Measurements from ENCODE around the gene RHBDL2.
A peak's percentile ranks its signal among the peaks of the same experiment; 100 is the strongest.
"Not testable (repeated sequence)": the region's sequence is repeated elsewhere in the genome, so short reads cannot be mapped to it uniquely, and the experiment has no call there.

RHBDL2 gene

DNA sequence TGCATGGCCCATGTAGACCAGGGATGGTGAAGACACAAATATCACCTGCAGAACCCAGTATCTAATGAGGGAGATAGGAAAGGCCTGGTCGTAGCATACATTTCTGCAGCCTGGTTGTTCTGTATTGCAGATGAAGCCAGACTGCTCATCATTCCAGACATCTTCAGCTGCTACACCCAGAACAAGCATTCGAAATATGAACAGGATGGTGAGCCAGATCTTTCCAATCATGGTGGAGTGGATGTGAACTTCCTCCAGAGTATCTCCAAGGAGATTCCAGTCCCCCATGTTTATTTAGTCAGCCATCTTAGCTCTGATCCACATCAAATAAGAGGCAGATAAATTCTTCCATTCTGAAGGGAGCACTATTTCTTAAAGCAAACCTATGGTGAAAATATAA lies 65.8 kb downstream of the RHBDL2 start:
- DNase-seq (ENCODE audit: low read depth, low spot score): no peak

DNA sequence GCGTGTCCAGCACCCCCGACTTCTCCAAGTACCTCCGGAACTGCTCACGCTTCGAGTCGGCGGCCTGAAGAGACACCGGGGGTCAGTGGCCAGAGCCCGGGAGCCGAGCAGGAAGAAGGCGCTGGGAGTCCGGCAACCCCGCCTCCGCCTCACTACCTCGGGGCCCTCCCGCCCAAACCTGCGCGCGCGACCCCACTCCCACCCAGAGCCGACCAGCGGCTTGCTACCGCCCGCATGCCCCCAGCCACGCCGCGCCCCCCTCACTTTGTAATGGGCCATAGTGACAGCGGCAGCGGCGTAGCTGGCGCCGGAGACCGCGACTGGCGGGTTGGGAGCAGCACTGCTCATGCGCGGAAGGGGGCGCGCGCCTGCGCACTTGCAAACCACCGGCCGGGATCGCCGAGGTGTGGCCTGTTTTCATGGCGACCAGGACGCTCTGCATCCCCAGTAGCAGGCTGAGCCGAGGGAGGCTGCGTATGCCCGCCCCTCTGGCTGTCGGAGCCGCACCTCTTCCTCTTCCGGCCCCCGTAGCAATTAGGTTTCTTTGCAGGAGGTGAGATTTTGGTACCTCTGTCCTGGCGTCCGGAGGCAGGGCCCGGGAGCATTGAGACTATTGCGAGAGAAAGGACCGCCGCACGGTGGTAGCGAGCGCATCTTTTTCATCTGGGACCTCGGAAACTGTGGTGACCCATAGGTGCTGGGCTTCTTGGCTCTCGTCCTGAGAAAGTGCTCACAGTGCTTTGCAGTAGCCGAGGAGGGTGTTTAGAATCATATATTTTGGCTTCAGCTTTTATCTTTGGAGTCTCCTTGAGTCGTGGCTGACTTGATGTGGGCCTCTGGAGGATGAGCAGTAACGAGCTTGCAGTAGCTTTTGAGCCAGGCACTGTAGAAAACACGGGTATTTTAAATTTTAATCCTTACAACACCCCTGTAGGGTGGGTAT lies 68.3 kb downstream of the RHBDL2 start, which contains the start of gene MYCBP:
MYCBP (minus strand) TSS at position 322 of the 943 bp plus-strand sequence; CDS start at position 279, 43 bp downstream.
- DNase-seq (ENCODE audit: low read depth, low spot score): peak; percentile 88

- no peak for DNase-seq (ENCODE audit: low read depth, low spot score)
These were observed 69.1 kb downstream of the RHBDL2 start for GRCh38 chr1:38872401-38873026.

GRCh38 chr1:38870996-38871395 lies 70.6 kb downstream of the RHBDL2 start:
- DNase-seq (ENCODE audit: low read depth, low spot score): no peak

GRCh38 chr1:38867208-38867607 lies 74.4 kb downstream of the RHBDL2 start:
- DNase-seq (ENCODE audit: low read depth, low spot score): no peak

- no peak for DNase-seq (ENCODE audit: low read depth, low spot score)
These were observed 76.4 kb downstream of the RHBDL2 start for GRCh38 chr1:38865112-38865715.

GRCh38 chr1:38860454-38860795 lies 81.2 kb downstream of the RHBDL2 start:
- no peak for DNase-seq (ENCODE audit: low read depth, low spot score)

DNA sequence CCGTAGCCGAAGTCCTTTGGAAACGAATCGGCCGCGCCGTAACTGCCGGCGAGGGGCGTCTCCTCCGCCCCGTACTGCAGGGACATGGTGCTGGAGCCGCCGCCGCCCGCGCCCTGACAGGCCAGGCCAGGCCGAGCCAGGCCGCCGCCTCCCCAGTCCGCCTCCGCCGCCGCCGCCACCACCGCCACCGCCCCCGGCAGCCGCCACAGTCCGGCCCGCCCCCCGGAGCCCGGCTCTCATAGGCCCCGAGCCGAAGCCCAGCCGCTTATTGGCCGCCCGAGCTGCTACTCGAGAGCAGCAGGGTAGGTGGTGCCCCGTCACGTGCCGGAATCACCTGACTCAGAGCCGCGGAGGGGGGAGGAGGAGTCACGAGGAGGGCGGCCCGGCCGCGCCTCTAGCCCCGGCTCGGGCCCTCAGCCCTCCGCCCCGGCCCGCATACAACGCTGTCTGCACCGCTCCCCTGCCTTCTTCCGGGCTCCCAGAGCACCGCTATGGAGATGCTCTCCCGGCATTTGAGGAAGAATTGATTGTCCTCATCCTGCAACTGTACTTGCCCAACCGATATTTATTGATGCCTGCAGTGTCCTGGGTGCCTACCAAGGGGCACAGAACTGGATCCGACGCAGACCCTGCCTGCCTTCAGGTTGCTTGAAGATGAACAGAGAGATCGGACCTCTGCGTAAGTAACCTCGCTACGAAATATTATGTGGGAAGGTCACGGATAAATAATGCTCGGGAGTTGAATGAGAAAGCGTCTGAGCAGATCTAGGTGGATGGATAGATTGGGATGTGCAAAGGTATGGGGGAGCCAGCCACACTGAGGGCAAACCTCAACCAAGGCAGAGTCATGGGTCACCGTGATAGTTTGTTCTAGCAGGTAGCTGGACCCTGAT lies 81.8 kb downstream of the RHBDL2 start, which contains the start of gene RRAGC:
RRAGC (minus strand) TSS at position 212 of the 893 bp plus-strand sequence; CDS start at position 86, 126 bp downstream.
- peak; percentile 84 for DNase-seq (ENCODE audit: low read depth, low spot score)

DNA sequence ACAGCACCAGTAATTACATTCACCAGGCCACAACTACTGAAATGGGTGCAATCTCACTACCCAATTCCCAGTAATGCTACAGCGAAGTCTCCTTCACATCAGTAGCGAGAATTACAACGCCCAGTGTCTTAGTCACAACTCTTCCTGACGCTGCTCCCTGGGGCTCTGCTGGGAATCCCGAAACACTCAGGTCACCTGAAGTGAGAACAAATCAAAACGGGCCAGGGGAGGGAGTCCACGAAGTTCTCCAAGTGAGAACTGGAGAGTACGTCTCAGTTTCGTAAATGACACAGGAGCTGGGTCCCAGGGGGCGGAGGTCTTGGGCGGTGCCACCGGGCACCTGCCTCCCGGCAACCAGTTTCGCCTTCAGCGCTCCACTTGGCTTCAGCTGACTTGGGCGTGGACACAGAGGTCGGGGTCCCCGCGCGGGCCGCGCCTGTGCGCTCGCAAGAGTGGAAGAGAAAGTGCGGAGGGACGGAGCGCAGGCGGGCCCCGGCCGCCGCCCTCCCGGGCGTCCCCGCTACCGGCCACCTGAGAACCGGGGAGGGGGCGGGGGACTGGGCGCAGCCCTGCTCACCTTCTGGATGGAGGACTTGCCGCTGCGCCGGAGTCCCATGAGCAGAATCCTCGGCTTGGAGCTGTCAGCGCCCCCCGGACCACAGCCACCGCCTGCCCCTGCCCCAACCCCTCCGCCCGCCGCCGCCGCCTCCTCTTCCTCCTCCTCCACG lies 82.6 kb downstream of the RHBDL2 start:
- no peak for DNase-seq (ENCODE audit: low read depth, low spot score)

DNA sequence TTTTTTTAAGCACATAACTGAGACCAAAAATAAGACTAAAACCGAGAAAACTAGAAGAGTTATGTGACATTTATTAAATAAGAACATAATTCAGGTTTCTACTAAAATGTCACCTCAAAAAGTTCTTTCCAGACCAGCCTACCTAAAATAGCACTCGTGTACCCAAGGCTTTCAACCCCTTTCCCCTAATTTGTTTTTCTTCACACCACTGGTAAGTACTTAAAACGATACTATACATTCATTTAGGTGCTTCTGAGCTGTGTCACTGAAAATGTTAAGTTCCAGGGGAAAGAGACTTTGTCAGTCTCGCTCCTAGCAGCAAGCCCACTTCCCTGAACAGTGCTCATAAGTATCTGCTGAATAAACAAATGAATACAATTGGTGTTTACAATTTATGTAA lies 88.8 kb downstream of the RHBDL2 start:
- no peak for DNase-seq (ENCODE audit: low read depth, low spot score)

DNA sequence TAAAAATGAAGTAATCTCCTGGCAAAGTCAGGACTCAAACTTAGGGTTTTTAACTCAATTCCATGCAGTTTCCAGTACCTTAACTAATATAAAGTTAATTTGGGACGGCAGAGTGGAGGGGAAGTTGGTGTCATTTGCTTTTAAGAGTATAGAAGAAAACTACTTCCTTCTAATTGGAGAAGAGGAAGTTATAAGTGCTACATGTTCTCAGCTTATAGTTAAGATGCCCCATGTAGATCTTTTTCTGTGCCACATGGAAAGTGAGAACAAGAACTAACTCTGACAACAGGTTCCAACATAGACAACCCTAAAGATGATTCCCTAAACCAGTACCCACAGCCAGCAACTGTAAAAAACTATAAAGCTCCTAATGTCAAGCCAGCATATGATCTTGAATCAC lies 93.6 kb downstream of the RHBDL2 start:
- DNase-seq (ENCODE audit: low read depth, low spot score): no peak

DNA sequence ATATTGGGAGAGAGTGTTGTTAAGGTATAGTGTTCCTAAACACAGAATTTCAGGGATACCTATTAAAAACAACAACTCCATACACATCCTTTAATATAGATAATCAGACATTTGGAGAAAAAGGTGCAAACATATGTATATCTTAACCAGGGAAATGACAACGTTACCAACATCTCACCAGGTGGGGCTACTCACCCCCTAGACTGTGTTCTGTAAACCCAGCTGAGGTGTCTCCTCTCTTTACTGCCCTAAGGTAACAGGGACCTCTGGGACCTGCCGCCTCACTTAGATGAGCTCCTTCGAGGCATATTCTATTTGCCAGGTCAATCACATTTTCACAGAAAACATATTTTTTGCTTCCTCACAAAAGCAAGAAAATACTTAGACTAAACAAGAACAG lies 95.4 kb downstream of the RHBDL2 start:
- DNase-seq (ENCODE audit: low read depth, low spot score): no peak

GRCh38 chr1:38845088-38845487 lies 96.5 kb downstream of the RHBDL2 start:
- DNase-seq (ENCODE audit: low read depth, low spot score): not testable (repeated sequence)

DNA sequence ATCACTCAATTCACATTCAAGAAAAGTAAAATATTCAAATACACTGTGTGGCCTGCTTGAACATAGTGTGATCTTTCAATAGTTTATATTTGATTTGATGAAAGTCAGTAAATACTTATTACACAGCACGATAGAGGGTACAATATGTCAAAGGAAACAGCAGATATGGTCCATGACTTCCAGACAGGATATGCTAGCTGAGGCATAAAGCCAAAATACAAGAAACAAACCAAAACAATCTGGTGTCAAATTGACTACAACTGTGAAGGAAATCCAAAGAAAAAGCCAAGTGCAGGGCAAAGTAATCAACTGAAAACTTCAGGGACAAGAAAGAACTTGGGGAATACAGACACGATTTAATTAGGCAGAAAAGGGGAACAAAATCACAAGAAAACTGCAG lies 101.3 kb downstream of the RHBDL2 start:
- no peak for DNase-seq (ENCODE audit: low read depth, low spot score)

DNA sequence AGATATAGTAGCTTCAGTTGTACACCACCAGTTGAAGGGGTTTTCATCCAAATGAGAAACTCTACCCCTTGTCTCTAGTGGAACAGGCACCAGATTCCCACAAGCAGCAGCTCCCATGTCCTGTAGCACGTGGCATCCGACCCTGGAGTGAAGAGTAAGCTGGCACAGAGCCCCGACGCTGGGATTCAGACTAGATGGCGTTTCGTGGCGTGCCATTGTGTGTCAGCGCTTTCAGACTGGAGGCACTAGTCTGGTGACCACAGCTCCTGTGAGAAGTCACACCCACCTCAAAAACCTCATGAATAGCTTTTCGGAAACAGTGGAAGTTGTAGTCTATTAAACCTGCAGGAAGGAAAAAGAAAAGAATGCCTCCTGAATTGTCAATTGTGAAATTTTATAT lies 102.3 kb downstream of the RHBDL2 start:
- no peak for DNase-seq (ENCODE audit: low read depth, low spot score)

DNA sequence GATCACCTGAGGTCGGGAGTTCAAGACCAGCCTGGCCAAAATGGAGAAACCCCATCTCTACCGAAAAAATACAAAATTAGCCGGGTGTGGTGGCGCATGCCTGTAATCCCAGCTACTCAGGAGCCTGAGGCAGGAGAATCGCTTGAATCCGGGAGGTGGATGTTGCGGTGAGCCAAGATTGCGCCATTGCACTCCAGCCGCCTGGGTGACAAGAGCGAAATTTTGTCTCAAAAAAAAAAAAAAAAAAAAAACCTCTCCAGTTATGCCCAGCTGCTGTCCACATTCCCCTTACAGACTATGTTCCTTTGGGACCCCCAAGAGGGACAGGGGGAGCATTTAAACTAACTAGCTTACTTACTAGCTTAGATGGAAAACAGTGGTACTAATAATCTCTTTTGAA lies 105.3 kb downstream of the RHBDL2 start:
- DNase-seq (ENCODE audit: low read depth, low spot score): not testable (repeated sequence)

Data from iPS DF 19.7 (cell line).